ENCODE measurements around the gene TUBB8B.
"Not testable (repeated sequence)": the region's sequence is repeated elsewhere in the genome, so short reads cannot be mapped to it uniquely, and the experiment has no call there.

The TUBB8B gene

GRCh38 chr18:12773-13172 lies 36.6 kb downstream of the TUBB8B start:
- not testable (repeated sequence) for DNase-seq (ENCODE audit: low read depth)

DNA sequence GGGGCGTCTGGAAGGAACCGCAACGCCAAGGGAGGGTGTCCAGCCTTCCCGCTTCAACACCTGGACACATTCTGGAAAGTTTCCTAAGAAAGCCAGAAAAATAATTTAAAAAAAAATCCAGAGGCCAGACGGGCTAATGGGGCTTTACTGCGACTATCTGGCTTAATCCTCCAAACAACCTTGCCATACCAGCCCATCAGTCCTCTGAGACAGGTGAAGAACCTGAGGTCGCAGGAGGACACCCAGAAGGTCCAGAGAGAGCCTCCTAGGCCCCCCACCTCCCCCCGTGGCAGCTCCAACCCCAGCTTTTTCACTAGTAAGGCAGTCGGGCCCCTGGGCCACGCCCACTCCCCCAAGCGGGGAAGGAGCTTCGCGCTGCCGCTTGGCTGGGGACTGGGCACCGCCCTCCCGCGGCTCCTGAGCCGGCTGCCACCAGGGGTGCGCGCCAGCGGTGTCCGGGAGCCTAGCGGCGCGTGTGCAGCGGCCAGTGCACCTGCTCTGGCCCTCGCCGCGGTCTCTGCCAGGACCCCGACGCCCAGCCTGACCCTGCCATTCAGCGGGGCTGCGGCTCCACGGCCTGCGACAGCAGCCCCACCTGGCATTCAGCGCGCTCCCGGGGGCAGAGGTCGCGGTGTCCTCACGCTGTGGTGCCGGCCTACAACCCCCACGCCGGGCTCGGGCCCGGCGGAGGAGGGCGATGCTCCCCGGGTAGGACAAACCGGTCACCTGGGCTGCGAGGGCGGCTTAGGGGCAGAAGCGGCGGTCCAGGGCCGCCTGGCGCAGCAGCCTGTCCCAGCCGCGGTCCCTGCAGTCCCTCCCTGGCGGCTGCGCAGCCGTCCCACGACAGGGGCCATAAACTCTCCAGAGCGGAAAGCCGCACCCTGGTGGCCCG lies 37.8 kb downstream of the TUBB8B start:
- not testable (repeated sequence) for DNase-seq (ENCODE audit: low read depth)

GRCh38 chr18:10624-11184 lies 38.7 kb downstream of the TUBB8B start:
- DNase-seq (ENCODE audit: low read depth) = not testable (repeated sequence)

DNA sequence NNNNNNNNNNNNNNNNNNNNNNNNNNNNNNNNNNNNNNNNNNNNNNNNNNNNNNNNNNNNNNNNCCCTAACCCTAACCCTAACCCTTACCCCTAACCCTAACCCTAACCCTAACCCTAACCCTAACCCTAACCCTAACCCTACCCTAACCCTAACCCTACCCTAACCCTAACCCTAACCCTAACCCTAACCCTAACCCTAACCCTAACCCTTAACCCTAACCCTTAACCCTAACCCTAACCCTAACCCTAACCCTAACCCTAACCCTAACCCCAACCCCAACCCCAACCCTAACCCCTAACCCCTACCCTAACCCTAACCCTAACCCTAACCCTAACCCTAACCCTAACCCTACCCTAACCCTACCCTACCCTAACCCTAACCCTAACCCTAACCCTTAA lies 39.5 kb downstream of the TUBB8B start:
- DNase-seq (ENCODE audit: low read depth) = not testable (repeated sequence)
